Karpas-422 (cell line): ENCODE measurements around the gene CHRNG. TPM values are rescaled to one million over a fixed set of nuclear protein-coding genes. Genes with fewer than 3 reads are reported as not detected.

Experiments used
- DNase-seq: peaks from one replicate; pipeline ENCODE4 v3.0.0-alpha.2; 2015
- H2AFZ ChIP-seq: fragments of 200-600 bp; sonication (generic); 2 replicates; pipeline ENCODE4 v1.6.1; 2014; ENCODE audit warnings: antibody characterized with exemption, low read length, mixed read lengths
- H3K27ac ChIP-seq: fragments of 200-600 bp; sonication (generic); 2 replicates; pipeline ENCODE4 v1.5.1; 2014; ENCODE audit warnings: mild to moderate bottlenecking, low read length, moderate library complexity
- H3K27me3 ChIP-seq: fragments of 200-600 bp; sonication (generic); 2 replicates; pipeline ENCODE4 v1.6.1; 2014; ENCODE audit warnings: low read length, mixed read lengths
- H3K36me3 ChIP-seq: fragments of 200-600 bp; sonication (generic); 2 replicates; pipeline ENCODE4 v1.6.1; 2014; ENCODE audit warnings: low read length, mixed read lengths; ENCODE audit not compliant: insufficient read depth
- H3K4me1 ChIP-seq: fragments of 200-600 bp; sonication (generic); 2 replicates; pipeline ENCODE4 v1.6.1; 2014; ENCODE audit warnings: mild to moderate bottlenecking, low read length, mixed read lengths
- H3K4me2 ChIP-seq: fragments of 200-600 bp; sonication (generic); 2 replicates; pipeline ENCODE4 v1.6.1; 2014; ENCODE audit warnings: low read length, low read depth, mild to moderate bottlenecking; ENCODE audit not compliant: poor library complexity, severe bottlenecking
- H3K4me3 ChIP-seq: fragments of 200-600 bp; sonication (generic); 2 replicates; pipeline ENCODE4 v1.5.1; 2014; ENCODE audit warnings: mild to moderate bottlenecking, antibody characterized with exemption, low read length, mixed read lengths
- H3K79me2 ChIP-seq: fragments of 200-600 bp; sonication (generic); 2 replicates; pipeline ENCODE4 v1.6.1; 2014; ENCODE audit warnings: mild to moderate bottlenecking, low read length, mixed read lengths
- H3K9ac ChIP-seq: fragments of 200-600 bp; sonication (generic); 2 replicates; pipeline ENCODE4 v1.6.0; 2014; ENCODE audit warnings: low read length
- H3K9me2 ChIP-seq: fragments of 200-600 bp; sonication (generic), shearing (Covaris generic); replicated peaks from 2 replicates; pipeline ENCODE4 v1.6.0; 2014; ENCODE audit warnings: mild to moderate bottlenecking, low read length, moderate library complexity; ENCODE audit not compliant: insufficient read depth
- H3K9me3 ChIP-seq: fragments of 300-700, 200-600 bp; sonication (generic); 2 replicates; pipeline ENCODE4 v1.6.1; 2014; ENCODE audit warnings: low read length, mixed read lengths
- H4K20me1 ChIP-seq: fragments of 200-600 bp; sonication (generic); 2 replicates; pipeline ENCODE4 v1.6.1; 2014; ENCODE audit warnings: mild to moderate bottlenecking, antibody characterized with exemption, low read length, low read depth; ENCODE audit not compliant: insufficient read depth
- total RNA-seq: library from RNA; depleted of rRNA; stranded (reverse); fragments of >200 nt; shearing (Covaris generic); gene quantifications from 2 replicates; pipeline ENCODE4 v1.2.3, GENCODE V29; 2014; ENCODE audit warnings: low replicate concordance

CHRNG gene
- total RNA-seq, 1 experiment from 2014 or later, result not detected

DNA sequence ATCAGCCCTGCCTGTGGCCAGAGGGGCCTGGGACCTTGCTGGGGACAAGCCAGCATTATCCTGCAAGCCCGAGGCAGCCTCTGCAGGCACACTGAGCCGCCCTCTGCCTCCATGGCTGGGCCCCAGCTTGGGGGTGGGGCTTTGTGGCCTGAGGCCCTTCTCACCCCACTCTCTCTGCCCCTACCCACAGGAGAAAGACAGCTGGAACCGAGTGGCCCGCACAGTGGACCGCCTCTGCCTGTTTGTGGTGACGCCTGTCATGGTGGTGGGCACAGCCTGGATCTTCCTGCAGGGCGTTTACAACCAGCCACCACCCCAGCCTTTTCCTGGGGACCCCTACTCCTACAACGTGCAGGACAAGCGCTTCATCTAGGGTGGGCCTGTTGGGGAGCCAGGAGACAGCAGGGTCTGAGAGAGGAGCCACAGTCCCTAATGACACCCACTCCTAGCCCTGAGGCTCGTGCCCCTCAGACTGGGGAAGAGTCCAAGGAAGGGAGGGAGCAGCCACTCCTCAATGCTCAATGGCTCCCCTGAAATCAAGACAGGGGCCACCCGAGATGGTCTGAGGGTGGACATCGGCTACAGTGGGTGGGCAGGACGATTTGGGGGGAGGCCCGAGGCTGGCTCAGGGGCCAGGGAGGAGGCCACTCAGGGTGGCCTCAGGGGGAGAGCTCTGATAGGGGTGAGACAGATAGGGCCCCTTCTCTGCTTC, 4.4 kb upstream of the CHRNG start:
- Histone ChIP-seq H3K9me3 (peaks cover 7% of the 10 kb centered on the region), H3K27me3 (peaks cover 5% of the 10 kb centered on the region; the same call in 1 of the 2 replicates), H3K79me2 (no peaks in the 10 kb centered on the region), H4K20me1 (peaks cover 36% of the 10 kb centered on the region; the same call in 1 of the 2 replicates), H3K4me1 (peaks cover 16% of the 10 kb centered on the region), H3K9ac (no peak overlapping the region), H3K9me2 (no peaks in the 10 kb centered on the region), H3K36me3 (no peaks in the 10 kb centered on the region; the same call in 1 of the 2 replicates), H3K27ac (no peak overlapping the region), H3K4me3 (no peak overlapping the region), H3K4me2 (no peak overlapping the region), H2AFZ (no peak overlapping the region)
- no peak for DNase-seq

DNA sequence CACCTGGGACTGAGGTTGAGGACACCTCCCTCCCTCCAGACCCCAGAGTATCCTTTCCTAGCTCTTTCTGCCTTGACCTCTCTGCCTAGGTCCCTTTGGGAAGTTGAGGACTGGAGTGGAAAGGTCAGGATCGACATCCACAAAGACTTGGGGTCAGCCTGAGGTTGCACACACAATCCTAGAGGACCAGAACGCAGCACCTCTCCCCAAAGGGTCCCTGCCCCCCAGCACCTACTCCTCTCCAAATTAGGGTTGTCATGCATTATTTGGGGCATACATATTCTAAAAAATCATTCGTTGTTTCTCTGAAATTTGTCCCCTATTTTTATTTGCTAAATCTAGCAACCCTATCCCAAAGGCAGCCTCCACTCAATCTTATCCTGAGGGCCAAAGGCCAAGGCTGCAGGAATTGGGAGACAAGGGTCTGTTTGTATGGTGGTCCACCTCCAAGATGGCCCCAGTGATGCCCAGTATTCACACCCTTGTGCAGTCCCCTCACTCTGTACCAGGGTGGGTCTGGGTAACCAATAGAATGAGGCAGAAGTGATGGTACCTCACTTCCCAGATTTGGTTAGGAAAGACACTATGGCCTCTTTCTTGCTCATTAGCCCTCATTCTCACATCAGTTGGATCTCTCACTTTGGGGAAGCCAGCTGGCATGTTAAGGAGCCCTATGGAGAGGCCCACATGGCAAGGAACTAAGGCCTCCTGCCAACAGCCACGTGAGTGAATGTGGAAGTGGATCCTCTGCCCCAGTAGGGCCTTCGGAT, 3.5 kb upstream of the CHRNG start:
- peaks cover 5% of the 10 kb centered on the region; the same call in 1 of the 2 replicates for H3K27me3 ChIP-seq

DNA sequence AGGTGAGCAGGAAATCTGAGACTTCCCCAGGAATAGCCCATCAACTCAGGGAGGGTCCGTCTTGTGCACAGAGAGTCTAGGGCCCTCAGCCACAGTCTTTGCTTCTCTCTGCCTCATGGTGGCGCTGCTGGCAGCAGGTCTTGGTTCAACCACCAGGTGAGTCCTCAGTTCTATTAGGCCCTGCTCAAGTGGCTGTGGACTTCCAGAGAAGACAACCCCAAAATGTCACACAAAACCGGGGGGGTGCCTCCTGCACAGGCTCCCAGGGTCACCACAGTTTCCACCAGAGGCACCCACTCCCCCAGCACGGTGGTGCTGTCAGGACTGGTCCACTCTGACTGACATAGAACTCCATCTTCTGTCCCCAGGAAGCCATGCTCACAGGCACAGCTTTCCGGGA, 2.4 kb upstream of the CHRNG start:
- no peak overlapping the region for H2AFZ ChIP-seq
- H3K4me2 ChIP-seq, result no peak overlapping the region
- H3K27me3 ChIP-seq, result peaks cover 5% of the 10 kb centered on the region; the same call in 1 of the 2 replicates
- peaks cover 43% of the 10 kb centered on the region; the same call in 1 of the 2 replicates for H4K20me1 ChIP-seq
- H3K4me1 ChIP-seq, result peaks cover 13% of the 10 kb centered on the region
- no peaks in the 10 kb centered on the region; the same call in 1 of the 2 replicates for H3K36me3 ChIP-seq
- peak; percentile 82 for DNase-seq
- H3K9ac ChIP-seq, result no peak overlapping the region
- H3K4me3 ChIP-seq, result no peak overlapping the region
- no peaks in the 10 kb centered on the region for H3K79me2 ChIP-seq
- no peaks in the 10 kb centered on the region for H3K9me2 ChIP-seq
- peaks cover 7% of the 10 kb centered on the region for H3K9me3 ChIP-seq
- H3K27ac ChIP-seq, result no peak overlapping the region

More for the DNA sequence above, 3.5 kb upstream of the CHRNG start:
- no peaks in the 10 kb centered on the region for H3K9me2 ChIP-seq
- peaks cover 7% of the 10 kb centered on the region for H3K9me3 ChIP-seq
- H3K4me1 ChIP-seq, result peaks cover 16% of the 10 kb centered on the region
- H3K79me2 ChIP-seq, result no peaks in the 10 kb centered on the region
- H3K9ac ChIP-seq, result no peak overlapping the region
- no peak for DNase-seq
- H3K4me3 ChIP-seq, result no peak overlapping the region
- H2AFZ ChIP-seq, result no peak overlapping the region
- H4K20me1 ChIP-seq, result peaks cover 36% of the 10 kb centered on the region; the same call in 1 of the 2 replicates
- no peak overlapping the region for H3K27ac ChIP-seq
- no peak overlapping the region for H3K4me2 ChIP-seq
- H3K36me3 ChIP-seq, result no peaks in the 10 kb centered on the region; the same call in 1 of the 2 replicates

DNA sequence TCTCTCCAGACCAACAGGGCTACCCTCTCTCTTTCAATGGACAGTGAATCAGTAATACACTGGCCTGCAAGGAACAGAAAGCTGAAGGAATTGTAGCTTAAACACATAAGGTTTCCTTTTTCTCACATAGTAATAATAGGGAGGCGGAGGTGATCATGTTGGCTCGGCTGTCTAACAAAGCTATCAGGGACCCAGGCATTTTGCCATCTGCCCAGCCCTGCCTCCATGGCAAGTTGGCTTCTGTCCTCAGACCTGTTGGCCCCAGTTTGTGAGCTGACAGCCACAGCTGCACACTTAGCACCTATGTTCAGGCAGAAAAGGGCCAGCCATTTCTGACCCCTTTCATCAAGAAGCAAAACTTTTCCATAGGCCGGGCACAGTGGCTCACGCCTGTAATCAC, 2.0 kb upstream of the CHRNG start:
- Histone ChIP-seq H3K36me3 (no peaks in the 10 kb centered on the region; the same call in 1 of the 2 replicates), H3K4me2 (no peak overlapping the region), H3K27ac (no peak overlapping the region), H3K79me2 (no peaks in the 10 kb centered on the region), H3K4me1 (peaks cover 8% of the 10 kb centered on the region), H4K20me1 (peaks cover 47% of the 10 kb centered on the region; the same call in 1 of the 2 replicates), H3K9me3 (peaks cover 7% of the 10 kb centered on the region), H3K9ac (no peak overlapping the region), H3K9me2 (no peaks in the 10 kb centered on the region), H3K27me3 (peaks cover 5% of the 10 kb centered on the region; the same call in 1 of the 2 replicates), H2AFZ (no peak overlapping the region), H3K4me3 (no peak overlapping the region)
- DNase-seq, result no peak

DNA sequence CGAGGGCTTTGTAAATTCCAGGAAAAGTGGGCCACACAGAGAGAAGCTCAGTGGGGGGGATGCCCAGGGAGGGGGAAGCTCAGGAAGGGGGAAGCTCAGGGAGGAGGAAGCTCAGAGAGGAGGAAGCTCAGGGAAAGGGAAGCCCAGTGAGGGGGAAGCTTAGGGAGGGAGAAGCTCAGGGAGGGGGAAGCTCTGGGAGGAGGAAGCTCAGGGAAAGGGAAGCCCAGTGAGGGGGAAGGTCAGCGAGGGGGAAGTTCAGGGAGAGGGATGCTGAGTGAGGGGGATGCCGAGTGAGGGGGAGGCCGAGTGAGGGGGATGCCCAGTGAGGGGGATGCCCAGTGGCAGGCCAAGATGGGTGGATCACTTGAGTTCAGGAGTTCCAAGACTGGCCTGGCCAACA, 821 bp upstream of the CHRNG start:
- no peak overlapping the region for H3K4me2 ChIP-seq
- H3K36me3 ChIP-seq, result no peaks in the 10 kb centered on the region; the same call in 1 of the 2 replicates
- H3K4me1 ChIP-seq, result no peaks in the 10 kb centered on the region; the same call in 1 of the 2 replicates

DNA sequence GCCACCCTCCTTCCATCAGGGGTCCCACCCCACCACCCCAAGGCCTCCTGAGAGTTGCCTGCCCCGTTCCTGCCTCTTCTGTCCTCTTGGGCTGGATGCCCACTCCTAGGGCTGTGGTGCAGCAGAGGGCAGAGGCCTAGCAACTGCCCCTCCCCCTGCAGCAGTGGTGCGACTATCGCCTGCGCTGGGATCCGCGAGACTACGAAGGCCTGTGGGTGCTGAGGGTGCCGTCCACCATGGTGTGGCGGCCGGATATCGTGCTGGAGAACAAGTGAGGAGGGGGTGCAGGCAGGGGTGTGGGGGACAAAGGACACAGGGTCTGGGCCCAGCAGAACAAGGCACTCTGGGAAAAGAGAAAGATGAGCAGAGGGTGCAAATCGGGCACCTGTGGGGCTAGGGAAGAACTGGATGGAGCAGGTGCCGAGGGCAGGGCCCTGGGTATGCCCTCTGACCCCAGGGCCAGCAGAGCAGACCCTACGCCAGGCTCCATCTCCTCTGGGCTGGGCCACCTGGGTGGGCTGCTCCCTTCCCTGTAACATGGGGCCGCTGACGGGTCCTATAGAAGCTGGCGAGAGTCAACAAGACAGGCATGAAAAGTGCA, 1.0 kb downstream of the CHRNG start:
- H4K20me1 ChIP-seq, result peaks cover 57% of the 10 kb centered on the region; the same call in 1 of the 2 replicates
- H3K79me2 ChIP-seq, result no peaks in the 10 kb centered on the region
- H3K9me2 ChIP-seq, result no peaks in the 10 kb centered on the region
- H3K27me3 ChIP-seq, result peaks cover 3% of the 10 kb centered on the region; the same call in 1 of the 2 replicates
- H3K4me2 ChIP-seq, result no peak overlapping the region
- H3K4me3 ChIP-seq, result no peak overlapping the region
- peaks cover under 1% of the 10 kb centered on the region; the same call in 1 of the 2 replicates for H3K36me3 ChIP-seq
- no peak overlapping the region for H3K9ac ChIP-seq
- H3K4me1 ChIP-seq, result no peaks in the 10 kb centered on the region
- peaks cover 7% of the 10 kb centered on the region for H3K9me3 ChIP-seq
- no peak overlapping the region for H2AFZ ChIP-seq
- H3K27ac ChIP-seq, result no peak overlapping the region
- no peak for DNase-seq

More for the DNA sequence above, 821 bp upstream of the CHRNG start:
- Histone ChIP-seq H3K9me3 (peaks cover 7% of the 10 kb centered on the region), H2AFZ (no peak overlapping the region), H3K9ac (no peak overlapping the region), H3K9me2 (no peaks in the 10 kb centered on the region), H3K4me3 (no peak overlapping the region), H3K27ac (no peak overlapping the region), H4K20me1 (peaks cover 55% of the 10 kb centered on the region; the same call in 1 of the 2 replicates), H3K27me3 (peaks cover 5% of the 10 kb centered on the region; the same call in 1 of the 2 replicates), H3K79me2 (no peaks in the 10 kb centered on the region)
- DNase-seq, result no peak

DNA sequence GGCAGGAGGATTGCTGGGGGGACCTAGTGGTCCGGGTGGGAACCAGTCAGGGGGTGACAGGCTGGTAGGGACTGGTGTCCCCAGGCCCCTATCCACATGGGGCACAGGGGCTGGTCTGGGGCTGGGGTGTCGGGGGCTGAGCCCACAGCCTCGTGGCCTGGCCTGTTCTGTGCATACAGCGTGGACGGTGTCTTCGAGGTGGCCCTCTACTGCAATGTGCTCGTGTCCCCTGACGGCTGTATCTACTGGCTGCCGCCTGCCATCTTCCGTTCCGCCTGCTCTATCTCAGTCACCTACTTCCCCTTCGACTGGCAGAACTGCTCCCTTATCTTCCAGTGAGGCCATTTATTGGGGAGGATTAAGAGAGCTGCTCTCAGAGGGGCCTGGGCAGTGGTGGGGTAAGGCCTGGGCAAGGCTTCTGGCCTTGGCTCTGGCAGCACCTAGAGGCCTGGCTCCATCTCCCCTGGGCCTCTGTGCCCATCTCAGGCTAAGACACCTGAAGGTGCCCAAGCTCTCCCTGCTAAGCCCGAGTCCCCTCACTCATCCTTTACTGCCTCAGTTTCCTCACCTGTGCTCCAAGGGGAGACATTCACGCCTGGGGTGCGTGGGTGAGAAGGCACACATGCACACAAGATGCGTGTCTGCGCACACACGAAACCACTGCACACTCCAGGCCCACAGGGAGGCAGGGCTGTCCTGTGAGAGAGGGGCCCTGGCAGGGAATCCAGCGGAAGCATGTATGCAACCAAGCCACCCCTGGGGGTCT, 1.9 kb downstream of the CHRNG start:
- Histone ChIP-seq H3K9ac (no peak overlapping the region), H3K36me3 (peaks cover 3% of the 10 kb centered on the region; the same call in 1 of the 2 replicates), H3K9me3 (peaks cover 3% of the 10 kb centered on the region), H3K79me2 (no peaks in the 10 kb centered on the region), H3K4me3 (no peak overlapping the region), H3K4me1 (no peaks in the 10 kb centered on the region), H3K9me2 (no peaks in the 10 kb centered on the region), H2AFZ (no peak overlapping the region), H3K27ac (no peak overlapping the region), H3K27me3 (no peaks in the 10 kb centered on the region; the same call in 1 of the 2 replicates), H3K4me2 (no peak overlapping the region), H4K20me1 (peaks cover 61% of the 10 kb centered on the region; the same call in 1 of the 2 replicates)
- DNase-seq, result no peak
